ENCODE results near the gene GTSE1. TPM values are rescaled to one million over a fixed set of nuclear protein-coding genes. Genes with fewer than 3 reads are reported as not detected.

Gene GTSE1
- total and polyA plus RNA-seq, 4 donors: 1.0 to 2.3 (median 1.2) TPM

DNA sequence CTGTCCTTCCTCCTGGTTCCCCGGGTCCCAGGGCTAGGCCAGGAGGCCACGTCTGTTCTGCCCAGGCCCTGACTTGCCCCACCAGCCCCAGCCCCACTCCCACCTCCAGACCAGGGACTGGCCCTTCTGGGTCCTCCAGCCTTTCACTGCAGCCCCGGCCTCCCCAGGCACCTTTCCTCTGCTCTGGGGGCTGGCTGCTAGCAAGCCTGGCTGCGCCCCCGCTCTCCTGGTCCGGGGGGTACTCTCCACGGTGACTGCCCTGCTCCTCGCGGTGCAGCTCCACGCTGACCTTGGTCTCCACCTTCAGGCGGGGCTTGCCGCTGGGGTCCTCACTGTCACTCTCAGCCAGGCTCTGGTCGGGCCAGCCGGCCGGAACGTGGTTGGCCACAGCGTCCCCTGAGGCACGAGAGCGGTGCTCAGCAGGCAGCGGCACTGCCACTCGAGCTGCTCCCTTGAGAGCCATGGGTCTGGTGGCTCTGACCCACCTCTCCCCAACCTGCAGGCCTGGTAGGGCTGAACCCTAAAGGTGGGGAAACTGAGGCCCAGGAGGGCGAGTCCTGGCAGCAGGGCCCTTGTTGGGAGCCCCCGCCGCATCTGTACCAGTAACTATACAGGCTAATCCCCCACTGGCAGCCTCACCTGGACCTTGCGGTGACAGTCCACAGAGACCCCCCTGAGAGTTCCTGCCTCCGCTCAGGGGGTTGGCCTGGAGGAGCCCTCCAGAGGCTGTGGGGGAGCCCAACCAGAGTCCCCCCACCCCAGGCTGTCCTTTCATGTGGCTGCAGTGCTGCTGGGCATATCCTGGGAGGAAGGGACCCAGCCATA, 67.9 kb downstream of the GTSE1 start:
- 84 to 92% methylated on average over 26 of the region's 26 CpGs for WGBS, 2 donors
- Histone ChIP-seq H3K36me3 (ENCODE audit: control insufficient read depth in 4 of 4, insufficient read depth in 4 of 4, low read length in 4 of 4) (peaks cover 0 to 23% (median 3%) of the 10 kb centered on the region in 4 donors), H3K27ac (ENCODE audit: low read depth in 1 of 2, low read length in 1 of 2) (no peak overlapping the region), H3K9me3 (ENCODE audit: control insufficient read depth in 4 of 4, insufficient read depth in 3 of 4, low read length in 3 of 4) (peaks cover 0 to 5% (median 1%) of the 10 kb centered on the region in 4 donors), H3K9ac (ENCODE audit: insufficient read depth in 1 of 2, low read length in 2 of 2) (no peak overlapping the region), H3K27me3 (ENCODE audit: control insufficient read depth in 3 of 3, insufficient read depth in 3 of 3, low read length in 2 of 3) (no peaks in the 10 kb centered on the region), H3K4me1 (ENCODE audit: control insufficient read depth in 5 of 5, insufficient read depth in 5 of 5, low read length in 5 of 5) (no peaks in the 10 kb centered on the region), H3K4me3 (no peak overlapping the region)
- TF ChIP-seq, protein P1, sequence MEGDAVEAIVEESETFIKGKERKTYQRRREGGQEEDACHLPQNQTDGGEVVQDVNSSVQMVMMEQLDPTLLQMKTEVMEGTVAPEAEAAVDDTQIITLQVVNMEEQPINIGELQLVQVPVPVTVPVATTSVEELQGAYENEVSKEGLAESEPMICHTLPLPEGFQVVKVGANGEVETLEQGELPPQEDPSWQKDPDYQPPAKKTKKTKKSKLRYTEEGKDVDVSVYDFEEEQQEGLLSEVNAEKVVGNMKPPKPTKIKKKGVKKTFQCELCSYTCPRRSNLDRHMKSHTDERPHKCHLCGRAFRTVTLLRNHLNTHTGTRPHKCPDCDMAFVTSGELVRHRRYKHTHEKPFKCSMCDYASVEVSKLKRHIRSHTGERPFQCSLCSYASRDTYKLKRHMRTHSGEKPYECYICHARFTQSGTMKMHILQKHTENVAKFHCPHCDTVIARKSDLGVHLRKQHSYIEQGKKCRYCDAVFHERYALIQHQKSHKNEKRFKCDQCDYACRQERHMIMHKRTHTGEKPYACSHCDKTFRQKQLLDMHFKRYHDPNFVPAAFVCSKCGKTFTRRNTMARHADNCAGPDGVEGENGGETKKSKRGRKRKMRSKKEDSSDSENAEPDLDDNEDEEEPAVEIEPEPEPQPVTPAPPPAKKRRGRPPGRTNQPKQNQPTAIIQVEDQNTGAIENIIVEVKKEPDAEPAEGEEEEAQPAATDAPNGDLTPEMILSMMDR (IDR thresholded peaks at IDR 0.05; ENCODE audit: control extremely low read depth, extremely low read depth): no peak
- ATAC-seq (ENCODE audit: insufficient read depth, low FRiP score) (no peak), DNase-seq (no peak)

DNA sequence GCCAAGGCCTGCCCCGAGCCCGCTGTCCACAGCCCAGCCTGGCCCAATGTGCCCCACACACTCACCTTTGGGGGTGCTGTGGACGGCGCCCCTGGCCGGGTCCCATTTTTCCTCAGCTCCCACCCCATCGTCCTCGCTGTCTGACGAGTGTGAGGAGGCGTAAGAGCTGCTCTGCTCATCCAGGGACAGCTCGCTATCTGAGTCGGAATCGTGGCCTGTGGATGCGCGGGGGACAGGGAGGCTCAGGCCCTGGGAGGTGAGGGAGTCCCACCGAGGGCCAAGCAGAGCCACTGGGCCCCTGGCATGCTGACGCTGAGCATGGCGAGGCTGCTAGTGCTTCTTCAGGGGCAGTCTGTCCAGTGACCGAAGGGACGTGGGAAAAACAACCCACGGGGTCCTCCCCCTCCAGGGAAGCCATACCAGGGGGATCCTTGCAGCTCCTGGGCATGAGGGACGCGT, 68.5 kb downstream of the GTSE1 start:
- DNase-seq (no peak), ATAC-seq (ENCODE audit: insufficient read depth, low FRiP score) (no peak)
- 91 to 95% methylated on average over 22 of the region's 22 CpGs for WGBS, 2 donors

DNA sequence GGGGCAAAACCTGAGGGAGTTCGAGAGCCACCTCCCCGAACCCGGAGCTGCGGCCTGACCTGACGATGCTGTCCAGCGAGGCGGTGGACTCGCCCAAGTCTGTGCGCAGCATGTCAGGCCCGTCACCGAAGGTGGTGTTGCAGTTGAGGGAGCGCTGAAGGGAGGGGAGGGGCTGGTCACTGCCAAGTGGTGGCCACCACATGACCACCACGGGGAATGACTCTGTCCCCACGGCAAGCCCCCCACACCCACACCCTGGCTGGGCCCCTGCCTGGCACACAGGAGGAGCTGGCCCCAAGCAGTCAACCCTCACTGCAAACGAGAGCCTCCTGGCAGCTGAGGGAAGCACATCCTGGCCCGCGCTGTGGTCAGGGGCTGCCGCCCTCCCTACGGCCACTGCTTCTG, 69.7 kb downstream of the GTSE1 start:
- WGBS, 2 donors: 86 to 89% methylated on average over 19 of the region's 19 CpGs
- Histone ChIP-seq H3K4me3 (no peak overlapping the region), H3K9ac (ENCODE audit: insufficient read depth in 1 of 2, low read length in 2 of 2) (no peak overlapping the region), H3K36me3 (ENCODE audit: control insufficient read depth in 4 of 4, insufficient read depth in 4 of 4, low read length in 4 of 4) (peaks cover 0 to 20% (median 0%) of the 10 kb centered on the region in 4 donors), H3K4me1 (ENCODE audit: control insufficient read depth in 5 of 5, insufficient read depth in 5 of 5, low read length in 5 of 5) (no peaks in the 10 kb centered on the region), H3K9me3 (ENCODE audit: control insufficient read depth in 4 of 4, insufficient read depth in 3 of 4, low read length in 3 of 4) (peaks cover 0 to 2% (median 0%) of the 10 kb centered on the region in 4 donors), H3K27ac (ENCODE audit: low read depth in 1 of 2, low read length in 1 of 2) (no peak overlapping the region), H3K27me3 (ENCODE audit: control insufficient read depth in 3 of 3, insufficient read depth in 3 of 3, low read length in 2 of 3) (no peaks in the 10 kb centered on the region)
- DNase-seq: no peak
- TF ChIP-seq, protein P1 (IDR thresholded peaks at IDR 0.05; ENCODE audit: control extremely low read depth, extremely low read depth): no peak
- ATAC-seq (ENCODE audit: insufficient read depth, low FRiP score): no peak

More for the DNA sequence above, 68.5 kb downstream of the GTSE1 start:
- Histone ChIP-seq H3K27ac (ENCODE audit: low read depth in 1 of 2, low read length in 1 of 2) (no peak overlapping the region), H3K4me3 (no peak overlapping the region), H3K9ac (ENCODE audit: insufficient read depth in 1 of 2, low read length in 2 of 2) (no peak overlapping the region), H3K36me3 (ENCODE audit: control insufficient read depth in 4 of 4, insufficient read depth in 4 of 4, low read length in 4 of 4) (peaks cover 0 to 21% (median under 1%) of the 10 kb centered on the region in 4 donors), H3K9me3 (ENCODE audit: control insufficient read depth in 4 of 4, insufficient read depth in 3 of 4, low read length in 3 of 4) (peaks cover 0 to 3% (median 1%) of the 10 kb centered on the region in 4 donors), H3K27me3 (ENCODE audit: control insufficient read depth in 3 of 3, insufficient read depth in 3 of 3, low read length in 2 of 3) (no peaks in the 10 kb centered on the region), H3K4me1 (ENCODE audit: control insufficient read depth in 5 of 5, insufficient read depth in 5 of 5, low read length in 5 of 5) (no peaks in the 10 kb centered on the region)
- TF ChIP-seq, protein P1 (IDR thresholded peaks at IDR 0.05; ENCODE audit: control extremely low read depth, extremely low read depth): no peak
